H9 (cell line): ENCODE data around the gene IMMP2L. TPM values are rescaled to one million over a fixed set of nuclear protein-coding genes. Genes with fewer than 3 reads are reported as not detected.

Experiments used
- DNase-seq: peaks from one replicate; pipeline ENCODE4 v3.0.0-alpha.2; 2017
- H2AFZ ChIP-seq: one replicate; pipeline ENCODE4 v1.6.1; 2013; ENCODE audit warnings: mild to moderate bottlenecking, low read length, control low read depth, moderate library complexity
- H2AK5ac ChIP-seq: 2 replicates; pipeline ENCODE4 v1.6.1; 2013; ENCODE audit warnings: low read length, control low read depth, mixed read lengths; ENCODE audit not compliant: insufficient read length
- H2BK120ac ChIP-seq: one replicate; pipeline ENCODE4 v1.6.1; 2013; ENCODE audit warnings: low read depth, mild to moderate bottlenecking, low read length, control low read depth, inconsistent platforms; ENCODE audit not compliant: poor library complexity, severe bottlenecking
- H2BK12ac ChIP-seq: 2 replicates; pipeline ENCODE4 v1.6.1; 2013; ENCODE audit warnings: low read length, control low read depth, mixed read lengths, low read depth; ENCODE audit not compliant: insufficient read length
- H2BK15ac ChIP-seq: 2 replicates; pipeline ENCODE4 v1.6.1; 2013; ENCODE audit warnings: low read depth, low read length, control low read depth
- H2BK20ac ChIP-seq: one replicate; pipeline ENCODE4 v1.6.1; 2013; ENCODE audit warnings: low read depth, mild to moderate bottlenecking, low read length, control low read depth, inconsistent platforms; ENCODE audit not compliant: poor library complexity, severe bottlenecking
- H2BK5ac ChIP-seq: 2 replicates; pipeline ENCODE4 v1.6.1; 2013; ENCODE audit warnings: low read length, control low read depth, mixed read lengths; ENCODE audit not compliant: insufficient read length
- H3K14ac ChIP-seq: 2 replicates; pipeline ENCODE4 v1.6.1; 2013; ENCODE audit warnings: low read length, control low read depth; ENCODE audit not compliant: insufficient read depth
- H3K18ac ChIP-seq: 2 replicates; pipeline ENCODE4 v1.6.1; 2013; ENCODE audit warnings: low read depth, mild to moderate bottlenecking, mixed read lengths, low read length, control low read depth; ENCODE audit not compliant: insufficient read length
- H3K23ac ChIP-seq: 2 replicates; pipeline ENCODE4 v1.6.1; 2013; ENCODE audit warnings: low read length, control low read depth, mixed read lengths, low read depth; ENCODE audit not compliant: insufficient read length
- H3K23me2 ChIP-seq: 2 replicates; pipeline ENCODE4 v1.6.1; 2013; ENCODE audit warnings: low read depth, mild to moderate bottlenecking, mixed read lengths, low read length, control low read depth; ENCODE audit not compliant: insufficient read length, poor library complexity, severe bottlenecking
- H3K27ac ChIP-seq: 2 replicates; pipeline ENCODE4 v1.5.1; 2013; ENCODE audit warnings: low read length, control low read depth, mixed read lengths, low read depth; ENCODE audit not compliant: insufficient read length
- H3K27me3 ChIP-seq: 2 replicates; pipeline ENCODE4 v1.6.1; 2013; ENCODE audit warnings: low read length, control low read depth, inconsistent platforms; ENCODE audit not compliant: insufficient read depth
- H3K4ac ChIP-seq: 2 replicates; pipeline ENCODE4 v1.6.1; 2013; ENCODE audit warnings: low read depth, mild to moderate bottlenecking, control low read depth, inconsistent platforms, low read length, moderate library complexity
- H3K4me1 ChIP-seq: 2 replicates; pipeline ENCODE4 v1.6.1; 2013; ENCODE audit warnings: low read length, control low read depth, inconsistent platforms; ENCODE audit not compliant: insufficient read depth
- H3K4me2 ChIP-seq: 2 replicates; pipeline ENCODE4 v1.6.1; 2013; ENCODE audit warnings: low read length, control low read depth, mixed read lengths; ENCODE audit not compliant: insufficient read length, insufficient read depth
- H3K56ac ChIP-seq: 2 replicates; pipeline ENCODE4 v1.6.1; 2013; ENCODE audit warnings: low read depth, mild to moderate bottlenecking, mixed read lengths, low read length, control low read depth; ENCODE audit not compliant: insufficient read length
- H3K79me1 ChIP-seq: 2 replicates; pipeline ENCODE4 v1.6.1; 2013; ENCODE audit warnings: low read depth, mild to moderate bottlenecking, moderate library complexity, low read length, control low read depth, inconsistent platforms; ENCODE audit not compliant: insufficient read depth, poor library complexity, severe bottlenecking
- H3K79me2 ChIP-seq: 2 replicates; pipeline ENCODE4 v1.6.1; 2013; ENCODE audit warnings: low read length, control low read depth, inconsistent platforms; ENCODE audit not compliant: insufficient read depth
- H3K9ac ChIP-seq: 2 replicates; pipeline ENCODE4 v1.6.1; 2013; ENCODE audit warnings: low read length, control low read depth, mixed read lengths; ENCODE audit not compliant: insufficient read length; ENCODE audit errors: extremely low read depth
- H3K9me3 ChIP-seq: one replicate; pipeline ENCODE4 v1.6.1; 2013; ENCODE audit warnings: low read depth, low read length, inconsistent platforms; ENCODE audit not compliant: control insufficient read depth
- H3T11ph ChIP-seq: one replicate; pipeline ENCODE4 v1.6.1; 2013; ENCODE audit warnings: mild to moderate bottlenecking, low read length, control low read depth, inconsistent platforms
- H4K20me1 ChIP-seq: one replicate; pipeline ENCODE4 v1.6.1; 2013; ENCODE audit not compliant: control insufficient read depth, insufficient read length, insufficient read depth
- H4K5ac ChIP-seq: 2 replicates; pipeline ENCODE4 v1.6.1; 2013; ENCODE audit warnings: low read depth, mild to moderate bottlenecking, mixed read lengths, low read length, control low read depth; ENCODE audit not compliant: insufficient read length
- H4K8ac ChIP-seq: replicated peaks from 2 replicates; pipeline ENCODE4 v1.6.1; 2013; ENCODE audit warnings: low read length, control low read depth, mixed read lengths, low read depth; ENCODE audit not compliant: insufficient read length
- H4K91ac ChIP-seq: 2 replicates; pipeline ENCODE4 v1.6.1; 2013; ENCODE audit warnings: low read depth, mild to moderate bottlenecking, moderate library complexity, mixed read lengths, low read length, control low read depth; ENCODE audit not compliant: insufficient read length
- H3K27ac Mint-ChIP-seq, 3 experiments: 2 replicates in 2 of 3; 3 replicates in 1 of 3; pipeline ENCODE4 v1.8.0; 2020 to 2021; ENCODE audit warnings: mixed read lengths in 3 of 3, mild to moderate bottlenecking in 1 of 3, moderate library complexity in 1 of 3
- H3K27me3 Mint-ChIP-seq: 2 replicates; pipeline ENCODE4 v1.8.0; 2021; ENCODE audit warnings: low read depth, mild to moderate bottlenecking, moderate library complexity, mixed read lengths
- H3K36me3 Mint-ChIP-seq, 3 experiments: 2 replicates in 2 of 3; 3 replicates in 1 of 3; pipeline ENCODE4 v1.8.0; 2020 to 2021; ENCODE audit warnings: low read depth in 3 of 3, mixed read lengths in 3 of 3; ENCODE audit not compliant: insufficient read depth in 1 of 3
- H3K4me1 Mint-ChIP-seq, 2 experiments: 2 replicates each; pipeline ENCODE4 v1.8.0; 2020; ENCODE audit warnings: mixed read lengths in 2 of 2
- H3K4me3 Mint-ChIP-seq, 2 experiments: 2 replicates in 1 of 2; 3 replicates in 1 of 2; pipeline ENCODE4 v1.8.0; 2020 to 2021; ENCODE audit warnings: mild to moderate bottlenecking in 2 of 2, mixed read lengths in 2 of 2, moderate library complexity in 1 of 2
- H3K9me3 Mint-ChIP-seq, 2 experiments: 2 replicates in 1 of 2; 3 replicates in 1 of 2; pipeline ENCODE4 v1.8.0; 2020; ENCODE audit warnings: mild to moderate bottlenecking in 2 of 2, mixed read lengths in 2 of 2, moderate library complexity in 1 of 2
- CTCF ChIP-seq: fragments of 200-600 bp; sonication (generic); conservative IDR thresholded peaks from 3 replicates; pipeline ENCODE4 v1.8.0; 2021; ENCODE audit warnings: antibody characterized with exemption, mild to moderate bottlenecking
- WGBS: extraction: QIAGEN DNeasy Blood & Tissue Kit; methylation state at CpG from one replicate; pipeline ENCODE4 v1.1.7; 2013; ENCODE audit warnings: missing lambda C conversion rate, low lambda C conversion rate, mixed read lengths; ENCODE audit not compliant: insufficient read length; ENCODE audit errors: extremely low coverage; 5-methylcytosine and 5-hydroxymethylcytosine counted together
- total RNA-seq: library from RNA; stranded (reverse); gene quantifications from 2 replicates; pipeline ENCODE4 v1.2.1, GENCODE V29; 2021

Gene IMMP2L
- total RNA-seq, 1 experiment from 2014 or later = 14.7 TPM

- H2AK5ac ChIP-seq = no peak overlapping the region
- no peaks in the 10 kb centered on the region for H3K9me3 ChIP-seq
- no peak overlapping the region for H3K14ac ChIP-seq
- no peak overlapping the region for H3K56ac ChIP-seq
- H3K4me3 Mint-ChIP-seq = no peak overlapping the region
- H3K9ac ChIP-seq = no peak overlapping the region
- TF ChIP-seq CTCF = no peak
- H4K20me1 ChIP-seq = no peaks in the 10 kb centered on the region
- no peak overlapping the region for H2AFZ ChIP-seq
- no CpG with 5 or more reads among the region's 1 CpG for WGBS
- no peak overlapping the region for H4K8ac ChIP-seq
- H3T11ph ChIP-seq = no peak overlapping the region
- peaks cover 0 to 4% (median 0%) of the 10 kb centered on the region in 3 experiments; a peak in 2 of 7 replicates for H3K36me3 Mint-ChIP-seq
- no peak overlapping the region for H3K4ac ChIP-seq
- H2BK20ac ChIP-seq = no peak overlapping the region
- H3K18ac ChIP-seq = no peak overlapping the region
- no peaks in the 10 kb centered on the region for H3K79me2 ChIP-seq
- no peaks in the 10 kb centered on the region for H3K4me1 Mint-ChIP-seq
- H2BK5ac ChIP-seq = no peak overlapping the region
- H3K4me1 ChIP-seq = no peaks in the 10 kb centered on the region
- H3K27me3 ChIP-seq = no peaks in the 10 kb centered on the region
- no peak overlapping the region for H2BK15ac ChIP-seq
- H2BK120ac ChIP-seq = no peak overlapping the region
- no peaks in the 10 kb centered on the region for H3K27me3 Mint-ChIP-seq
- no peaks in the 10 kb centered on the region for H3K79me1 ChIP-seq
- H3K27ac Mint-ChIP-seq = no peak overlapping the region
- no peaks in the 10 kb centered on the region for H3K23me2 ChIP-seq
- no peak for DNase-seq
- no peak overlapping the region for H3K23ac ChIP-seq
- no peak overlapping the region for H4K91ac ChIP-seq
- H4K5ac ChIP-seq = no peak overlapping the region
- H2BK12ac ChIP-seq = no peak overlapping the region
- peaks cover 9 to 13% of the 10 kb centered on the region in 2 experiments; a peak in 3 of 5 replicates for H3K9me3 Mint-ChIP-seq
- no peak overlapping the region for H3K27ac ChIP-seq
- no peak overlapping the region for H3K4me2 ChIP-seq
Observed at GRCh38 chr7:111292026-111292470, 270.2 kb downstream of the IMMP2L start.
